Measurements from ENCODE around the gene MIB2. TPM values are rescaled to one million over a fixed set of nuclear protein-coding genes. Genes with fewer than 3 reads are reported as not detected.

The MIB2 gene
- polyA plus RNA-seq, 1 of the 3 experiments (the other 2 are of a cell fraction), result 45.4 TPM

DNA sequence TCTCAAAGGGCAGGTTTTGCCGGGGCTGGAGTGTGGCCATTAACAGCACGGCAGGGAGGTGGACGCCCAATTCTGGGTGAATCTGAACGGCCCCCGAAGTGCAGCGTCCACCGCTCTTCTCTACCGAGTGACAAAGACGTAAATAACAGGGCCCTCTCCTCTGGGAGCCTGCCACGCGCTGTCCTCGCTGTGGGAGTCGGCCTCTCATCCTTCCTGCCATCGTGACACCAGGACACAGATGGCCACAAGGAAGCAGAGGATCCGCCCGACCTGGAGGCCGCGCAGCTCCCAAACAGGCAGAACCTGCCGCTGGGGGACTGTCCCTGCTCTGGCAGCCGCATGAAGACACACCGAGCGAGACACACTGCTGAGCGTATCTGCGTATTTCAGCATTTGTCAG lies 55.6 kb downstream of the MIB2 start:
- Histone ChIP-seq H2AFZ (ENCODE audit: low read depth) (no peak overlapping the region), H3K9me2 (no peaks in the 10 kb centered on the region), H3K9me3 (no peaks in the 10 kb centered on the region), H3K4me3 (ENCODE audit: low read depth in 2 of 2, low read length in 1 of 2) (no peak overlapping the region), H3K4me1 (ENCODE audit: control insufficient read depth in 1 of 2, insufficient read depth in 2 of 2, low read depth in 1 of 2, low read length in 1 of 2) (no peaks in the 10 kb centered on the region; a peak in 1 of 4 replicates), H4K20me1 (ENCODE audit: insufficient read depth) (no peaks in the 10 kb centered on the region), H3K27ac (ENCODE audit: low read depth in 2 of 2, low read length in 1 of 2) (no peak overlapping the region), H3K36me3 (replicated peaks in 1 of 2; ENCODE audit: control insufficient read depth in 1 of 2, insufficient read depth in 2 of 2, low read length in 1 of 2) (peaks cover 0 to 34% of the 10 kb centered on the region in 2 experiments), H3K9ac (no peak overlapping the region), H3K4me2 (no peak overlapping the region), H3K27me3 (ENCODE audit: insufficient read depth) (no peaks in the 10 kb centered on the region), H3F3A (replicated peaks; ENCODE audit: insufficient read depth) (no peaks in the 10 kb centered on the region), H3K79me2 (ENCODE audit: insufficient read depth) (no peaks in the 10 kb centered on the region)
- WGBS (ENCODE audit: low lambda C conversion rate), result 95% methylated on average over 21 of the region's 24 CpGs
- no peak for TF ChIP-seq TCF12 (IDR thresholded peaks at IDR 0.05)
- no peak for DNase-seq
- CTCF ChIA-PET, result no interaction called here
- POLR2A ChIA-PET, result no interaction called here

DNA sequence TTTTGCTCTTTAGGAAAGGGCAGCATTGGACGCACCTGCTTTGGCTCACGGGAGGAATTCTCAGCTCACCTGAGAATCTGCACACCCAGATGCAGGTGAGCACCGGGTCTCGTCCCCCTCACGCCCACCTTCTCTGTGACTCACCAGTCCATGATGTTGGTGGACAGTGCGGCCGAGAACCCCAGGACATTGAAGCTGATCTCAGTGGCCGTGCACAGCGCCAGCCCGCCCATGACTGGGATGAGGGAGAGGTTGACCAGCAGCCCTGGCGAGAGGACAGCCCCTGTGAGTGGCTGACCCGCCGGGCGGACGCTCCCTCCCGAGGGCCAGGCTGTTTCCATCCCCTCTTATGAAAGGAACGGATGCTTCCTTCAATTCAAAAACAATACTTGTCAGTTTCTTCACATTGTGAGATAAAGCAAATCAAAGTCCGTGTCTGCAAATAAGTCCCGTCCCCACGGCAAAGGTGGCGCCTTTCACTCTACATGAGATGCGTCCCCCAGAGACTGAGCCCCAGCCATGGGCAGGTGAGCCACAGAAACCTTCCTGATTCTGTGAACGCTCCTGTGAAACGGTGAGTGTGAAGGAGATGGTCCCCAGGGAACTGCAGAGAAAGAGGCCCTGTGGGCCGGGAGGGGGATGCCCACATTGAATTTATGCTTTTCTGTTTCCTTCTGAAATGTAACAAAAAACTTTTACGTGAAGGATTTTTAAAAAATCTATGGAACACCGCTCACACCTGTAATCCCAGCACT lies 56.2 kb downstream of the MIB2 start:
- Histone ChIP-seq H4K20me1 (ENCODE audit: insufficient read depth) (no peaks in the 10 kb centered on the region), H3K27me3 (ENCODE audit: insufficient read depth) (no peaks in the 10 kb centered on the region), H3K4me3 (ENCODE audit: low read depth in 2 of 2, low read length in 1 of 2) (no peak overlapping the region), H3K9me3 (no peaks in the 10 kb centered on the region), H3K9ac (no peak overlapping the region), H3K4me1 (ENCODE audit: control insufficient read depth in 1 of 2, insufficient read depth in 2 of 2, low read depth in 1 of 2, low read length in 1 of 2) (no peaks in the 10 kb centered on the region; a peak in 1 of 4 replicates), H2AFZ (ENCODE audit: low read depth) (no peak overlapping the region), H3K36me3 (replicated peaks in 1 of 2; ENCODE audit: control insufficient read depth in 1 of 2, insufficient read depth in 2 of 2, low read length in 1 of 2) (peaks cover 0 to 27% of the 10 kb centered on the region in 2 experiments), H3K9me2 (no peaks in the 10 kb centered on the region), H3K27ac (ENCODE audit: low read depth in 2 of 2, low read length in 1 of 2) (no peak overlapping the region), H3F3A (replicated peaks; ENCODE audit: insufficient read depth) (no peaks in the 10 kb centered on the region), H3K79me2 (ENCODE audit: insufficient read depth) (no peaks in the 10 kb centered on the region), H3K4me2 (no peak overlapping the region)
- ChIA-PET POLR2A (no interaction called here), CTCF (no interaction called here)
- WGBS (ENCODE audit: low lambda C conversion rate), result 88% methylated on average over 19 of the region's 27 CpGs
- TF ChIP-seq, protein P1, sequence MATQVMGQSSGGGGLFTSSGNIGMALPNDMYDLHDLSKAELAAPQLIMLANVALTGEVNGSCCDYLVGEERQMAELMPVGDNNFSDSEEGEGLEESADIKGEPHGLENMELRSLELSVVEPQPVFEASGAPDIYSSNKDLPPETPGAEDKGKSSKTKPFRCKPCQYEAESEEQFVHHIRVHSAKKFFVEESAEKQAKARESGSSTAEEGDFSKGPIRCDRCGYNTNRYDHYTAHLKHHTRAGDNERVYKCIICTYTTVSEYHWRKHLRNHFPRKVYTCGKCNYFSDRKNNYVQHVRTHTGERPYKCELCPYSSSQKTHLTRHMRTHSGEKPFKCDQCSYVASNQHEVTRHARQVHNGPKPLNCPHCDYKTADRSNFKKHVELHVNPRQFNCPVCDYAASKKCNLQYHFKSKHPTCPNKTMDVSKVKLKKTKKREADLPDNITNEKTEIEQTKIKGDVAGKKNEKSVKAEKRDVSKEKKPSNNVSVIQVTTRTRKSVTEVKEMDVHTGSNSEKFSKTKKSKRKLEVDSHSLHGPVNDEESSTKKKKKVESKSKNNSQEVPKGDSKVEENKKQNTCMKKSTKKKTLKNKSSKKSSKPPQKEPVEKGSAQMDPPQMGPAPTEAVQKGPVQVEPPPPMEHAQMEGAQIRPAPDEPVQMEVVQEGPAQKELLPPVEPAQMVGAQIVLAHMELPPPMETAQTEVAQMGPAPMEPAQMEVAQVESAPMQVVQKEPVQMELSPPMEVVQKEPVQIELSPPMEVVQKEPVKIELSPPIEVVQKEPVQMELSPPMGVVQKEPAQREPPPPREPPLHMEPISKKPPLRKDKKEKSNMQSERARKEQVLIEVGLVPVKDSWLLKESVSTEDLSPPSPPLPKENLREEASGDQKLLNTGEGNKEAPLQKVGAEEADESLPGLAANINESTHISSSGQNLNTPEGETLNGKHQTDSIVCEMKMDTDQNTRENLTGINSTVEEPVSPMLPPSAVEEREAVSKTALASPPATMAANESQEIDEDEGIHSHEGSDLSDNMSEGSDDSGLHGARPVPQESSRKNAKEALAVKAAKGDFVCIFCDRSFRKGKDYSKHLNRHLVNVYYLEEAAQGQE (IDR thresholded peaks at IDR 0.05; ENCODE audit: low read depth, low read length), result no peak
- no peak for TF ChIP-seq MXI1 (IDR thresholded peaks at IDR 0.05; ENCODE audit: low read depth, low read length)
- TF ChIP-seq TCF12 (IDR thresholded peaks at IDR 0.05), result no peak
- DNase-seq, result peak; percentile 17

DNA sequence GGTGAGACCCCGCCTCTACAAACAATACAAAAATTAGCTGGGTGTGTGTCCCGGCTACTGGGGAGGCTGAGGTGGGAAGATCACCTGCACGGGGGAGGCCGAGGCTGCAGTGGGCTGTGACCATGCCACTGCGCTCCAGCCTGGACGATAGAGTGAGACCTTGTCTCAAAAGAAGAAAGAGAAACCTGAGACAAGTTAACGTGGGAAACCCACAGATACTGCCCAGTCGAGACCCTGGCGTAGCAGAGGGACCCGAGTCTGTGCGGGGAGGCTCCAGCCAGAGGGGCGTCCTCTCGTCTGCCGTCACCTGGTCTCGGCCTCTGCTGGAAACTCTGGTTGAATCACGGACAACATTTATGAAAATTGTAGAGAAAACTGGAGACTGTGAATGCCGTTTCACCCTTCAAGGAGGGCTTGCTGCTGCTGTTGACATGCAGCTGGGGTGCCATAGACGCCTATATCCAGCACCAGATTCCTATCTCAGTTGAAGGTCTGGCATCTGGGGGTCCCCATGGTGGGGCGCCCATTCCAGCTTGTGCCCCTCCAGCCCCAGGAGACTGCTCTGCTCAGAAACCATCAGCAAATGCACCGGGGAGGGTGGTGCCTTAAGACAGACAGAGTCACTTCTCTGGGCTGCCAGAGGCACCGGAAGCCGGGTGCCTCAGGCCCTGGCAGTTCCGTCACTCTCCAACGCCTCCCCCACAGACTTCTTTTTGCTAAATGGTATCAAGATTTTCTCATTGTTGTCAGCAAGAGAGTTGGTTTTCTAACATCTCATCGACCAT lies 57.1 kb downstream of the MIB2 start:
- CTCF ChIA-PET, result no interaction called here
- no peak overlapping the region for H3K4me2 ChIP-seq
- no peaks in the 10 kb centered on the region for H3K9me3 ChIP-seq
- no peaks in the 10 kb centered on the region for H3F3A ChIP-seq (replicated peaks; ENCODE audit: insufficient read depth)
- TF ChIP-seq JUND (IDR thresholded peaks at IDR 0.05) (no peak), EZH2phosphoT487 (IDR thresholded peaks at IDR 0.05; ENCODE audit: borderline replicate concordance, low read depth) (no peak), CHD2 (IDR thresholded peaks at IDR 0.05; ENCODE audit: low read length, partially characterized antibody) (no peak), RCOR1 (IDR thresholded peaks at IDR 0.05; ENCODE audit: low read length) (no peak), MEF2A (IDR thresholded peaks at IDR 0.05; ENCODE audit: borderline replicate concordance, low read depth) (no peak), TCF12 (IDR thresholded peaks at IDR 0.05) (no peak), TEAD4 (IDR thresholded peaks at IDR 0.05; ENCODE audit: borderline replicate concordance, insufficient read depth) (no peak), GABPA (IDR thresholded peaks at IDR 0.05; ENCODE audit: low read depth) (no peak)
- TF ChIP-seq, protein P2, sequence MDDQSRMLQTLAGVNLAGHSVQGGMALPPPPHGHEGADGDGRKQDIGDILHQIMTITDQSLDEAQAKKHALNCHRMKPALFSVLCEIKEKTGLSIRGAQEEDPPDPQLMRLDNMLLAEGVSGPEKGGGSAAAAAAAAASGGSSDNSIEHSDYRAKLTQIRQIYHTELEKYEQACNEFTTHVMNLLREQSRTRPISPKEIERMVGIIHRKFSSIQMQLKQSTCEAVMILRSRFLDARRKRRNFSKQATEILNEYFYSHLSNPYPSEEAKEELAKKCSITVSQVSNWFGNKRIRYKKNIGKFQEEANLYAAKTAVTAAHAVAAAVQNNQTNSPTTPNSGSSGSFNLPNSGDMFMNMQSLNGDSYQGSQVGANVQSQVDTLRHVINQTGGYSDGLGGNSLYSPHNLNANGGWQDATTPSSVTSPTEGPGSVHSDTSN (IDR thresholded peaks at IDR 0.05), result no peak
- TF ChIP-seq, protein P3, sequence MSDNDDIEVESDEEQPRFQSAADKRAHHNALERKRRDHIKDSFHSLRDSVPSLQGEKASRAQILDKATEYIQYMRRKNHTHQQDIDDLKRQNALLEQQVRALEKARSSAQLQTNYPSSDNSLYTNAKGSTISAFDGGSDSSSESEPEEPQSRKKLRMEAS (IDR thresholded peaks at IDR 0.05; ENCODE audit: low read depth), result no peak
- TF ChIP-seq, protein P4, sequence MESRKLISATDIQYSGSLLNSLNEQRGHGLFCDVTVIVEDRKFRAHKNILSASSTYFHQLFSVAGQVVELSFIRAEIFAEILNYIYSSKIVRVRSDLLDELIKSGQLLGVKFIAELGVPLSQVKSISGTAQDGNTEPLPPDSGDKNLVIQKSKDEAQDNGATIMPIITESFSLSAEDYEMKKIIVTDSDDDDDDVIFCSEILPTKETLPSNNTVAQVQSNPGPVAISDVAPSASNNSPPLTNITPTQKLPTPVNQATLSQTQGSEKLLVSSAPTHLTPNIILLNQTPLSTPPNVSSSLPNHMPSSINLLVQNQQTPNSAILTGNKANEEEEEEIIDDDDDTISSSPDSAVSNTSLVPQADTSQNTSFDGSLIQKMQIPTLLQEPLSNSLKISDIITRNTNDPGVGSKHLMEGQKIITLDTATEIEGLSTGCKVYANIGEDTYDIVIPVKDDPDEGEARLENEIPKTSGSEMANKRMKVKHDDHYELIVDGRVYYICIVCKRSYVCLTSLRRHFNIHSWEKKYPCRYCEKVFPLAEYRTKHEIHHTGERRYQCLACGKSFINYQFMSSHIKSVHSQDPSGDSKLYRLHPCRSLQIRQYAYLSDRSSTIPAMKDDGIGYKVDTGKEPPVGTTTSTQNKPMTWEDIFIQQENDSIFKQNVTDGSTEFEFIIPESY (IDR thresholded peaks at IDR 0.05; ENCODE audit: borderline replicate concordance, low read depth), result no peak
- DNase-seq, result peak; percentile 22
- H3K9ac ChIP-seq, result no peak overlapping the region
- no peaks in the 10 kb centered on the region; a peak in 1 of 4 replicates for H3K4me1 ChIP-seq (ENCODE audit: control insufficient read depth in 1 of 2, insufficient read depth in 2 of 2, low read depth in 1 of 2, low read length in 1 of 2)
- H3K27me3 ChIP-seq (ENCODE audit: insufficient read depth), result no peaks in the 10 kb centered on the region
- POLR2A ChIA-PET, result no interaction called here
- no peak overlapping the region for H3K27ac ChIP-seq (ENCODE audit: low read depth in 2 of 2, low read length in 1 of 2)
- WGBS (ENCODE audit: low lambda C conversion rate), result 95% methylated on average over 23 of the region's 25 CpGs
- H2AFZ ChIP-seq (ENCODE audit: low read depth), result no peak overlapping the region
- H4K20me1 ChIP-seq (ENCODE audit: insufficient read depth), result no peaks in the 10 kb centered on the region
- H3K79me2 ChIP-seq (ENCODE audit: insufficient read depth), result peaks cover 2% of the 10 kb centered on the region; the same call in 1 of the 2 replicates
- no peaks in the 10 kb centered on the region for H3K9me2 ChIP-seq
- no peak overlapping the region for H3K4me3 ChIP-seq (ENCODE audit: low read depth in 2 of 2, low read length in 1 of 2)
- H3K36me3 ChIP-seq (replicated peaks in 1 of 2; ENCODE audit: control insufficient read depth in 1 of 2, insufficient read depth in 2 of 2, low read length in 1 of 2), result peaks cover 0 to 27% of the 10 kb centered on the region in 2 experiments

Data from SK-N-SH (cell line).